ENCODE results near the gene LRRC36.

DNA sequence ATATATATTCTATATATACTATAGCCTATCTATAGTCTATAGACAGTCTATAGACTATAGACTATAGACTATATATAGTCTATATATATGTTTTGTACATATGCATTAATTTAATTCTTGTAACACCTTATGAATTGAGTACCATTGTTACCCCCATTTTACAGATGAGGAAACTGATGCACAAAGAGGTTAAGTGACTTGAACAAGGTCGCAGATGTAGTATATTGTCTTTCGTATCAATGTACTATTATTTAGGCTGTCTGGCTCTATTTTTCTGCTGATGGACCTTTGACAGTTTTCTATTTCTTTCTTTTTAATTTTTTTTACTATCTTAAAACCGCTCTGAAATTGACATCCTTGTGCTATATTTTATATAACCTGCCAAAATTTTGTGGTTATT is 14.6 kb downstream of the LRRC36 start:
- TF ChIP-seq, protein P1, sequence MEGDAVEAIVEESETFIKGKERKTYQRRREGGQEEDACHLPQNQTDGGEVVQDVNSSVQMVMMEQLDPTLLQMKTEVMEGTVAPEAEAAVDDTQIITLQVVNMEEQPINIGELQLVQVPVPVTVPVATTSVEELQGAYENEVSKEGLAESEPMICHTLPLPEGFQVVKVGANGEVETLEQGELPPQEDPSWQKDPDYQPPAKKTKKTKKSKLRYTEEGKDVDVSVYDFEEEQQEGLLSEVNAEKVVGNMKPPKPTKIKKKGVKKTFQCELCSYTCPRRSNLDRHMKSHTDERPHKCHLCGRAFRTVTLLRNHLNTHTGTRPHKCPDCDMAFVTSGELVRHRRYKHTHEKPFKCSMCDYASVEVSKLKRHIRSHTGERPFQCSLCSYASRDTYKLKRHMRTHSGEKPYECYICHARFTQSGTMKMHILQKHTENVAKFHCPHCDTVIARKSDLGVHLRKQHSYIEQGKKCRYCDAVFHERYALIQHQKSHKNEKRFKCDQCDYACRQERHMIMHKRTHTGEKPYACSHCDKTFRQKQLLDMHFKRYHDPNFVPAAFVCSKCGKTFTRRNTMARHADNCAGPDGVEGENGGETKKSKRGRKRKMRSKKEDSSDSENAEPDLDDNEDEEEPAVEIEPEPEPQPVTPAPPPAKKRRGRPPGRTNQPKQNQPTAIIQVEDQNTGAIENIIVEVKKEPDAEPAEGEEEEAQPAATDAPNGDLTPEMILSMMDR (IDR thresholded peaks at IDR 0.05) = no peak
- TF ChIP-seq POLR2A (IDR thresholded peaks at IDR 0.05) = no peak
